Measurements from ENCODE around the gene CDCP2.
"Not testable (repeated sequence)": the region's sequence is repeated elsewhere in the genome, so short reads cannot be mapped to it uniquely, and the experiment has no call there.

Gene CDCP2

GRCh38 chr1:54109129-54110090 is 43.4 kb downstream of the CDCP2 start:
- no peak overlapping the region for H3K27ac ChIP-seq
- TF ChIP-seq, protein P1, sequence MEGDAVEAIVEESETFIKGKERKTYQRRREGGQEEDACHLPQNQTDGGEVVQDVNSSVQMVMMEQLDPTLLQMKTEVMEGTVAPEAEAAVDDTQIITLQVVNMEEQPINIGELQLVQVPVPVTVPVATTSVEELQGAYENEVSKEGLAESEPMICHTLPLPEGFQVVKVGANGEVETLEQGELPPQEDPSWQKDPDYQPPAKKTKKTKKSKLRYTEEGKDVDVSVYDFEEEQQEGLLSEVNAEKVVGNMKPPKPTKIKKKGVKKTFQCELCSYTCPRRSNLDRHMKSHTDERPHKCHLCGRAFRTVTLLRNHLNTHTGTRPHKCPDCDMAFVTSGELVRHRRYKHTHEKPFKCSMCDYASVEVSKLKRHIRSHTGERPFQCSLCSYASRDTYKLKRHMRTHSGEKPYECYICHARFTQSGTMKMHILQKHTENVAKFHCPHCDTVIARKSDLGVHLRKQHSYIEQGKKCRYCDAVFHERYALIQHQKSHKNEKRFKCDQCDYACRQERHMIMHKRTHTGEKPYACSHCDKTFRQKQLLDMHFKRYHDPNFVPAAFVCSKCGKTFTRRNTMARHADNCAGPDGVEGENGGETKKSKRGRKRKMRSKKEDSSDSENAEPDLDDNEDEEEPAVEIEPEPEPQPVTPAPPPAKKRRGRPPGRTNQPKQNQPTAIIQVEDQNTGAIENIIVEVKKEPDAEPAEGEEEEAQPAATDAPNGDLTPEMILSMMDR (IDR thresholded peaks at IDR 0.05), result no peak
- no peak for TF ChIP-seq ZFX (IDR thresholded peaks at IDR 0.05; ENCODE audit: borderline replicate concordance)

DNA sequence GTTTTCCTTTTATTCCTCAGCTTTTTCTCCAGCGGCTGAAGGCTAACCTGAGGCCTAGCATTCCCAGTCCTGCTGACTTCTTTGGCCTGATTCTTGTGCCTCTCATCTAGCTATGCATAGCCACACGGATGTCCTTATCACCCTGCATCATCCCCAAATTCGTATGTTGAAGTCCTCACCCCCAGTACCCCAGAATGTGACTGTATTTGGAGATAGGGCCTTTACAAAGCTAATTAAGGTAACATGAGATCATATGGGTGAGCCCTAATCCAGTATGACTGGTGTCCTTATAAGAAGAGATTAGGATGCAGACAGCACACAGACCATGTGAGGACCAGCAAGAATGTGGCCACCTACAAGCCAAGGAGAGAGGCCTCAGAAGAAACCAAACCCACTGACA is 44.6 kb downstream of the CDCP2 start:
- no peak for TF ChIP-seq ZFX (IDR thresholded peaks at IDR 0.05; ENCODE audit: borderline replicate concordance)
- TF ChIP-seq, protein P1 (IDR thresholded peaks at IDR 0.05), result no peak
- no peak overlapping the region for H3K27ac ChIP-seq

DNA sequence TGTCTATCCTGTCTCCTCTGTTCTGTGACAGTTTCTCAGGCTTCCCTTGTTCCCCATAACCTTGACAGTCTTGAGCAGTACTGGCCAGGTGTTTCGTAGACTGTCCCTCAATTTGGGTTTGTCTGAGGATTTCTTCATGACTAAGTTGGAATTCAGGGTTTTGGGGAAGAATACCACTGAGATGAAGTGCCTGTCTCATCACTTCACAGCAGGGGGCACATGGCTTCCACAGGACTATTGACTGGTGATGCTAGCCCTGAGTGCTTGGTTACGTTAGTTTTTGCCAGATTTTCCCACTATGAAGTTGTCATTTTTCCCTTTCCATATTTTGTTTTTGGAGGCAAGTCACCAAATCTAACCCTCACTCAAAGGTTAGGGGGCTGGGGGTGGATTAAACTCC is 45.7 kb downstream of the CDCP2 start:
- no peak overlapping the region for H3K27ac ChIP-seq
- TF ChIP-seq, protein P1 (IDR thresholded peaks at IDR 0.05), result no peak

GRCh38 chr1:54105736-54106269 is 47.0 kb downstream of the CDCP2 start:
- H3K27ac ChIP-seq, result no peak overlapping the region
- TF ChIP-seq, protein P1 (IDR thresholded peaks at IDR 0.05), result no peak
- TF ChIP-seq ZFX (IDR thresholded peaks at IDR 0.05; ENCODE audit: borderline replicate concordance), result no peak

DNA sequence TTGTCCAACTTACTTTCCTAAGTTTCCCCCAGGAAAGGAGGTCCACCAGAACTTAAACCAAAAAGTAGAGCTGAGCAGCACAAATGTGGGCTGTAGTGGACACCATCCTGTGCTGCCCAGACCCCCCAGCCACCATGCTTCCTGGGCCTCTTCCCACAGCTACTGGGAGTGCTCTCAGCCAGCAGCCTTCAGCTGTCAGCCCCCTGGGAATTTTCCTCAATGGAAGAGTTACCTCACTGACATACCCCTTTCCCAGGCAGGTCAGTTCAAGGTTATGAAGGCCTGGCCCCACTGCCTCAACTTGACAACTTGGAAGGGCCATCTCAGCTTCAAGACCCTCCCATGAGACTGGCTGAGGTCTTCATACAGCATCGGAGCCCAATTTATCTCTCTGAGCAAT is 47.7 kb downstream of the CDCP2 start:
- H3K27ac ChIP-seq, result no peak overlapping the region
- no peak for TF ChIP-seq ZFX (IDR thresholded peaks at IDR 0.05; ENCODE audit: borderline replicate concordance)
- TF ChIP-seq, protein P1 (IDR thresholded peaks at IDR 0.05), result no peak

DNA sequence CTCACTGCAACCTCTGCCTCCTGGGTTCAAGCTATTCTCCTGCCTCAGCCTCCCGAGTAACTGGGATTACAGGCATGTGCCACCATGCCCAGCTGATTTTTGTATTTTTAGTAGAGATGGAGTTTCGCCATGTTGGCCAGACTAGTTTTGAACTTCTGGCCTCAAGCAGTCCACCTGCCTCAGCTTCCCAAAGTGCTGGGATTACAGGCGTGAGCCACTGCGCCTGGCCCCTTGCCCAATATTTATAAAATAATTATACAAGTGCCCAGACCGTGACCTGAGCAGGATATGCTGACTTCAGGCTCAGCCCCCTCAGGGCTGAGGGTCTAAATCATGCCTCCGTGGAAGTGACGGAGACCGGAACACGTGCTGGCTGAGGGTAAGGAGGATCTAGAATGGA is 48.2 kb downstream of the CDCP2 start:
- not testable (repeated sequence) for H3K27ac ChIP-seq

DNA sequence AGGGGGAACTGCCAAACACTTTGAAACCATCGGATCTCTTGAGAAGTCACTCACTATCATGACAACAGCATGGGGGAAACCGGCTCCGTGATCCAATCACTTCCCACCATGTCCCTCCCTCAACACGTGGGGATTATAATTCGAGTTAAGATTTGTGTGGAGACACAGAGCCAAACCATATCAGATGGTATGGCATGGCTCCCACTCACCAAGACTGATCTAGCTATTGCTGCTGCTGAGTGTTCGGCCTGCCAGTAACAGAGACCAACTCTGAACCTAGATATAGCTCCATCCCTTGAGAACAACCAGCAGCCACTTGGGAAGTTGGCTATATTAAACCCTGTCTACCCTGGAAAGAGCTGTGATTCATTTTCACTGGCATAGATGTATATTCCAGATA is 49.4 kb downstream of the CDCP2 start:
- TF ChIP-seq, protein P1 (IDR thresholded peaks at IDR 0.05), result no peak
- no peak for TF ChIP-seq ZFX (IDR thresholded peaks at IDR 0.05; ENCODE audit: borderline replicate concordance)
- H3K27ac ChIP-seq, result no peak overlapping the region

All from 22Rv1 (cell line).